Hepatocyte (in vitro differentiated cells): ENCODE results near the gene NSMF. TPM values are rescaled to one million over a fixed set of nuclear protein-coding genes. Genes with fewer than 3 reads are reported as not detected.
A peak's percentile ranks its signal among the peaks of the same experiment; 100 is the strongest.

ENCODE experiments used
- DNase-seq: peaks from one replicate; pipeline ENCODE4 v3.0.0-alpha.2; 2016; ENCODE audit warnings: low spot score
- H2AFZ ChIP-seq: fragments of 200-600 bp; sonication (generic); 2 replicates; pipeline ENCODE4 v1.6.0; 2016; ENCODE audit warnings: antibody characterized with exemption, mild to moderate bottlenecking
- H3K27ac ChIP-seq: fragments of 200-600 bp; sonication (generic); 2 replicates; pipeline ENCODE4 v1.5.1; 2016; ENCODE audit warnings: mild to moderate bottlenecking
- H3K27me3 ChIP-seq: fragments of 200-600 bp; sonication (generic); 2 replicates; pipeline ENCODE4 v1.6.1; 2016
- H3K36me3 ChIP-seq: fragments of 200-600 bp; sonication (generic); replicated peaks from 2 replicates; pipeline ENCODE4 v1.5.1; 2016; ENCODE audit warnings: low read depth; ENCODE audit not compliant: insufficient read depth
- H3K4me1 ChIP-seq: fragments of 200-600 bp; sonication (generic); 2 replicates; pipeline ENCODE4 v1.5.1; 2016; ENCODE audit warnings: mild to moderate bottlenecking, moderate library complexity; ENCODE audit not compliant: insufficient read depth
- H3K4me2 ChIP-seq: fragments of 200-600 bp; sonication (generic); 2 replicates; pipeline ENCODE4 v1.6.0; 2016
- H3K4me3 ChIP-seq: fragments of 200-600 bp; sonication (generic); 2 replicates; pipeline ENCODE4 v1.5.1; 2016; ENCODE audit warnings: mild to moderate bottlenecking
- H3K79me2 ChIP-seq: fragments of 200-600 bp; sonication (generic); 2 replicates; pipeline ENCODE4 v1.6.0; 2017; ENCODE audit warnings: mild to moderate bottlenecking
- H3K9me2 ChIP-seq: fragments of 200-600 bp; sonication (generic); replicated peaks from 2 replicates; pipeline ENCODE4 v1.6.0; 2017; ENCODE audit warnings: mild to moderate bottlenecking; ENCODE audit not compliant: insufficient read depth
- H3K9me3 ChIP-seq: fragments of 200-600 bp; sonication (generic); 2 replicates; pipeline ENCODE4 v1.5.1; 2016; ENCODE audit warnings: low read depth, mild to moderate bottlenecking
- H4K20me1 ChIP-seq: fragments of 200-600 bp; sonication (generic); 2 replicates; pipeline ENCODE4 v1.6.0; 2016; ENCODE audit warnings: mild to moderate bottlenecking; ENCODE audit not compliant: insufficient read depth, poor library complexity, severe bottlenecking
- EZH2 ChIP-seq: fragments of 200-600 bp; sonication (generic); IDR thresholded peaks from 2 replicates; pipeline ENCODE4 v1.6.1; 2016; ENCODE audit warnings: antibody characterized with exemption, mild to moderate bottlenecking, borderline replicate concordance
- EZH2phosphoT487 ChIP-seq: fragments of 200-600 bp; sonication (generic); IDR thresholded peaks from one replicate; pipeline ENCODE4 v1.6.1; 2018; ENCODE audit warnings: antibody characterized with exemption, mild to moderate bottlenecking, low read depth, moderate library complexity; ENCODE audit not compliant: unreplicated experiment, severe bottlenecking
- whole genome bisulfite sequencing: methylation state at CpG from one replicate; pipeline ENCODE4 v1.1.6; 2016; ENCODE audit warnings: low lambda C conversion rate; ENCODE audit errors: missing lambda C conversion rate; 5-methylcytosine and 5-hydroxymethylcytosine counted together
- polyA plus RNA-seq: library from polyadenylated mRNA; unstranded; fragments of >200 nt; fragmentation: Nextera tagmentation; extraction: Ambion mirVana; gene quantifications from 2 replicates; pipeline ENCODE4 v1.2.1, GENCODE V29; 2016
- total RNA-seq: library from RNA; depleted of rRNA; stranded (reverse); fragments of >200 nt; gene quantifications from 2 replicates; pipeline ENCODE4 v1.2.3, GENCODE V29; 2014
- TF ChIP-seq, protein P1 (sequence below): fragments of 200-600 bp; sonication (generic); IDR thresholded peaks from 2 replicates; pipeline ENCODE4 v1.5.1; 2016; ENCODE audit warnings: antibody characterized with exemption, mild to moderate bottlenecking; ENCODE audit not compliant: poor library complexity

NSMF gene
- total and polyA plus RNA-seq, 2 experiments from 2014 or later = 39.5 to 51.6 TPM

DNA sequence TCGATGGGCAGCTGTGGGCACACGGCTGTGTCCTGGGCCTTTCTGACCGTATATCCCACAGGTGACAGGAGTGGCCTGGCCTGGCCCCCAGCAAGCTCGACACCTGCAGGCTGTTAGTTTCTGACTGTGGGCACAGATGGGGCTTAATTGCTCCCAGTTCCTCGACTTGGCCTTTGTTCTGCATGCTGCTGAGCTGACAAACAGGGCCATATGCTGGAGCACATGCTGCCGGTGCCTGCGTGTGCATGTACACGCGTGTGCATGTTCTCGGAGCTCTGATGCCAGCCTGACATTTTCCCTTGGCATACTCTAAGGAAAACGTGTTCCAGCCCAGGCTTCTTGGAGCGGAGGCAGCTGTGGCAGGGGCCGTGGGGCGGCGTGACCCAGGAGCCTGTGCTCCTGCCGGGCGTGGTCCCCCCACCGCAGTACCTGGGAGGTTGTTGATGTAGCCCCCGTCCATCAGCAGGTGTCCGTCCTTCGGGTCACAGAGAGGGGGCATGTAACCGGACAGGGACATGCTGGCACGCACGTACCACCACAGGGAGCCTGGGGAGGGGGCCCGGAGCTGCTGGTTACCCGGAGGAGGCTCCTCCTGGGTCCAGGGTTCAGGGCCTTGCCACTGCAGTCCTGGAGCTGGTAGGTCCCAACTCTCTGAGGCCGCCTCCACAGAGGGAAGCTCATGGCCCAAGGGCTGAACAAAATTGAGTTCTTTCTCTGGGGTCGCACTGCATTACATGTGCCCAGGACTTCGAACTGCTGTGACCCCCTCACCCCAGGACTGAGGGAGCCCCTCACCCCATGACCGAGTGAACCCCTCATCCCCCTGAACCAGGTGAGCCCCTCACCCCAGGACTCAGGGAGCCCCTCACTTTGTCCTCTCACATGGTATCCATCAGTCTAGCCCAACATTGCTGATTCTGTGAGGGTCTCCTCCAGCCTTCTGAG lies 4.1 kb upstream of the NSMF start:
- Histone ChIP-seq H3K4me2 (no peak overlapping the region), H4K20me1 (peaks cover under 1% of the 10 kb centered on the region), H3K9me2 (no peaks in the 10 kb centered on the region), H3K4me3 (no peak overlapping the region), H3K27ac (no peak overlapping the region), H2AFZ (no peak overlapping the region), H3K27me3 (no peaks in the 10 kb centered on the region), H3K36me3 (no peaks in the 10 kb centered on the region), H3K9me3 (no peaks in the 10 kb centered on the region), H3K4me1 (peaks cover 4% of the 10 kb centered on the region), H3K79me2 (peaks cover 6% of the 10 kb centered on the region)
- no peak for DNase-seq
- no peak for TF ChIP-seq EZH2phosphoT487
- TF ChIP-seq, protein P1, sequence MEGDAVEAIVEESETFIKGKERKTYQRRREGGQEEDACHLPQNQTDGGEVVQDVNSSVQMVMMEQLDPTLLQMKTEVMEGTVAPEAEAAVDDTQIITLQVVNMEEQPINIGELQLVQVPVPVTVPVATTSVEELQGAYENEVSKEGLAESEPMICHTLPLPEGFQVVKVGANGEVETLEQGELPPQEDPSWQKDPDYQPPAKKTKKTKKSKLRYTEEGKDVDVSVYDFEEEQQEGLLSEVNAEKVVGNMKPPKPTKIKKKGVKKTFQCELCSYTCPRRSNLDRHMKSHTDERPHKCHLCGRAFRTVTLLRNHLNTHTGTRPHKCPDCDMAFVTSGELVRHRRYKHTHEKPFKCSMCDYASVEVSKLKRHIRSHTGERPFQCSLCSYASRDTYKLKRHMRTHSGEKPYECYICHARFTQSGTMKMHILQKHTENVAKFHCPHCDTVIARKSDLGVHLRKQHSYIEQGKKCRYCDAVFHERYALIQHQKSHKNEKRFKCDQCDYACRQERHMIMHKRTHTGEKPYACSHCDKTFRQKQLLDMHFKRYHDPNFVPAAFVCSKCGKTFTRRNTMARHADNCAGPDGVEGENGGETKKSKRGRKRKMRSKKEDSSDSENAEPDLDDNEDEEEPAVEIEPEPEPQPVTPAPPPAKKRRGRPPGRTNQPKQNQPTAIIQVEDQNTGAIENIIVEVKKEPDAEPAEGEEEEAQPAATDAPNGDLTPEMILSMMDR = no peak
- TF ChIP-seq EZH2 = no peak
- 94% methylated on average over 30 of the region's 30 CpGs for WGBS

DNA sequence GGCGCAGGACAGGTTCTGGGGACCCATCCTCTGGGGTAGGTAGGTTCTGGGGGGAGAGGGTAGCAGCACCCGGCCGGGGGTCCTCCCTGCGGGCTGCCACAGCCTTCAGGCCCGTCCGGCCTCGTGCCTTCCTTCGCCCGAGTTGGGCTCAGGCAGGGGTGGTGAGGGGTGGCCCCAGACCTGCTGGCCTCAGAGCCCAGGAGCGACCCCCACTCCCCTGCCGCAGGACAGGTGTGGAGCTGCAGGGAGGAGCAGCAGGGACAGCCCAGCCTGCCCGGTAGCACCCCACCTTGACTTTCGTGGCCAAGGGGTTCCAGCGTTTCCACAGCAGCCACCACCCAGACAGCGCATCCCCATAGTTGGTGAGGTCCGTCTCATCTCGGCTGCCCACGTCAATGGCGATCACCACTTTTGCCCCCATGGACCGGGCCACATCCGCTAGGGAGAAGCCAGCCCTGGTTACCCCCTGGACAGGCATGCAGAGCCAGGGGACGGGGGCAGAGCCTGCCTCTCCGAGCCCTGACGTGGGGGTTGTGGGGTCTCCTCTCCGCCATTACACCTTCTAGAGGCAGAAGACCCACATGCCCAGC lies 3.4 kb upstream of the NSMF start:
- peaks cover 3% of the 10 kb centered on the region for H4K20me1 ChIP-seq

DNA sequence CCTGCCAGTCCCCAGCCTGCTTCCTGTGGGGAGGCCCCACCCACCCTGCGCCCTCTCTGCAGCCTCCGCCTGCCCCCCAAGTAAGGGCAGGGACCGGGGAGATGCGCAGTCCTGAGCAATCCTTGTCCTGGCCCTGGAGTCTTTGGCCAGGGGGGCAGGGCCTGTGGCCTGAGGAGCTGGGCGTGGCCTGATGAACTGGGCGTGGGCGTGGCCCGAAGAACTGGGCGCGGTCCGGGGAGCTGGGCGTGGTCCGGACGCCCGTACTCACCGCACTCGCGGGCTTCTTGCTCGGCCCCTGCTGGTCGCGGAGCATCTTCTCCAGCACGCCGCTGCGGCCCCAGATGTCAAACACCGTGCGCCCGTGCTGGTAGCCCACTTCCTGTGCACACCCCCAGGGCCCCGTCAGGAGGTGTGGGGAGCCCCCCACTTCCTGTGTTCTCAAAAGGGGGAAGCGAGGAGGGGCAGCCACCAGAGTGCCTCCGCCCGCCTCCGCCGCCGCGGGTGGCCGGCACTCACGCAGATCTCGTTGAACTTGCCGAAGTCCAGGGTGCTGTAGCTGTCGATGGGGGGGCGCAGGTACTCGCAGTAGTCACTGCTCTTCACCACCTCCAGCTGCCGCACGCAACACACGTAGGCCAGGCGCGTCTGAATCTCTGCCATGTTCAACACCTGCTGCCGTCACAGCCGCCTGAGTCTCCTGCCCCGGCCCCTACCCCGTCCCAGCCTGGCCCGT lies 2.7 kb upstream of the NSMF start:
- no peaks in the 10 kb centered on the region for H3K9me3 ChIP-seq
- H3K36me3 ChIP-seq = no peaks in the 10 kb centered on the region
- no peaks in the 10 kb centered on the region for H3K9me2 ChIP-seq
- H3K27me3 ChIP-seq = no peaks in the 10 kb centered on the region
- no peak overlapping the region for H3K4me3 ChIP-seq
- TF ChIP-seq, protein P1 = no peak
- TF ChIP-seq EZH2 (no peak), EZH2phosphoT487 (no peak)
- H4K20me1 ChIP-seq = peaks cover 3% of the 10 kb centered on the region
- peak; percentile 78 for DNase-seq
- no peak overlapping the region for H2AFZ ChIP-seq
- peaks cover 4% of the 10 kb centered on the region for H3K4me1 ChIP-seq
- peaks cover 11% of the 10 kb centered on the region for H3K79me2 ChIP-seq
- no peak overlapping the region for H3K27ac ChIP-seq
- no peak overlapping the region for H3K4me2 ChIP-seq
- WGBS = 37% methylated on average over 52 of the region's 52 CpGs

More for the DNA sequence above, 3.4 kb upstream of the NSMF start:
- TF ChIP-seq, protein P1 = no peak
- TF ChIP-seq EZH2phosphoT487 = no peak
- TF ChIP-seq EZH2 = no peak
- Histone ChIP-seq H3K27me3 (no peaks in the 10 kb centered on the region), H3K9me2 (no peaks in the 10 kb centered on the region), H3K4me1 (peaks cover 4% of the 10 kb centered on the region), H2AFZ (no peak overlapping the region), H3K4me3 (no peak overlapping the region), H3K9me3 (no peaks in the 10 kb centered on the region), H3K27ac (no peak overlapping the region), H3K4me2 (no peak overlapping the region), H3K79me2 (peaks cover 11% of the 10 kb centered on the region), H3K36me3 (no peaks in the 10 kb centered on the region)
- WGBS = 96% methylated on average over 18 of the region's 25 CpGs
- DNase-seq = no peak
